HG03139 (cell line): Measurements from ENCODE around the gene INHBC.
"Not testable (repeated sequence)": the region's sequence is repeated elsewhere in the genome, so short reads cannot be mapped to it uniquely, and the experiment has no call there.

Experiments used
- ATAC-seq: cut with Tn5 transposase; IDR thresholded peaks from one replicate; pipeline ENCODE4 v1.9.1; 2021; ENCODE audit not compliant: unreplicated experiment

The INHBC gene

DNA sequence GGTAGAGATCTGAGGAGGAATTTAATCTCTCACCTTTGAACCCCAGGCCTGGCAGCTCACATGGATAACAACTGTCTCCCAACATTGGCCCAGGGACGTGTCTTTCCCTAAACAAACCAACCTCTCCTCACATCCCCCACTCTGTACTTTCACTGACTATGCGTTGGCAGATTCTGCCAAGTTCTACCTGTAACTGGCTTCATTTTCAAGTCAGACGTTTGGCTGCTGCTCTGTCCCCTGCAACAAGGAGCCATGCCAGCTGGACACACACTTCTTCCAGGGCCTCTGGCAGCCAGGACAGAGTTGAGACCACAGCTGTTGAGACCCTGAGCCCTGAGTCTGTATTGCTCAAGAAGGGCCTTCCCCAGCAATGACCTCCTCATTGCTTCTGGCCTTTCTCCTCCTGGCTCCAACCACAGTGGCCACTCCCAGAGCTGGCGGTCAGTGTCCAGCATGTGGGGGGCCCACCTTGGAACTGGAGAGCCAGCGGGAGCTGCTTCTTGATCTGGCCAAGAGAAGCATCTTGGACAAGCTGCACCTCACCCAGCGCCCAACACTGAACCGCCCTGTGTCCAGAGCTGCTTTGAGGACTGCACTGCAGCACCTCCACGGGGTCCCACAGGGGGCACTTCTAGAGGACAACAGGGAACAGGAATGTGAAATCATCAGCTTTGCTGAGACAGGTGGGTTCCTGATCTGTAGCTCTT is at the start of gene INHBC:
TSS of gene INHBC (plus strand) at position 268 of the 707 bp plus-strand sequence. CDS start at position 371, 103 bp downstream.
- no peak for ATAC-seq

DNA sequence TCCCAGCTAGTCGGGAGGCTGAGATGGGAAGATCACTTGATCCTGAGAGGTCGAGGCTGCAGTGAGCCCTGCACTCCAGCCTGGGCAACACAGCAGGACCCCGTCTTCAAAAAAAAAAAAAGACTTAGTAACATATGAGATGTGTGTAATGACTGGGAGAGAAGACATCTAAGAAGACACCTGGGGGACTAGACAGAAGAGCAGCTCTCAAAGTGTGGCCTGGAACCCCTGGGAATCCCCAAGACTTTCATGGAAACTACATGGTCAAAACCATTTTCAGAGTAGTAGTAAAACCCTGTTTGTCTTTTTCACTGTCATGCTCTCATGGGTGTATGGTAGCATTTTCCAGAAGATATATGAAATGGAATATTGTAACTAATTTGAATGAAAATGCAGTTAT is 49.0 kb upstream of the INHBC start:
- no peak for ATAC-seq

DNA sequence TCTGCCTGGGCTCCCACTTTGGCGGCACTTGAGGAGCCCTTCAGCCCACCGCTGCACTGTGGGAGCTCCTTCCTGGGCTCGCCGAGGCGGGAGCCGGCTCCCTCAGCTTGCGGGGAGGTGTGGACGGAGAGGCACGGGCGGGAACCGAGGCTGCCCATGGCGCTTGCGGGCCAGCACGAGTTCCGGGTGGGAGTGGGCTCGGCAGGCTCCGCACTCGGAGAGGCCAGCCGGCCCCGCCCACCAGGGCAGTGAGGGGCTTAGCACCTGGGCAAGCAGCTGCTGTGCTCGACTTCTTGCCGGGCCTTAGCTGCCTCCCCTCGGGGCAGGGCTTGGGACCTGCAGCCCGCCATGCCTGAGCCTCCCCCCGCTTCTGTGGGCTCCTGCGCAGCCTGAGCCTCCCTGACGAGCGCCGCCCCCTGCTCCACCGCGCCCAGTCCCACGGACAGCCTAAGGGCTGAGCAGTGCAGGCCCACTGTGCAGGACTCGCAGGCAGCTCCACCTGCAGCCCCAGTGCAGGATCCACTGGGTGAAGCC is 48.3 kb upstream of the INHBC start:
- no peak for ATAC-seq

- no peak for ATAC-seq
These were observed 46.2 kb upstream of the INHBC start for GRCh38 chr12:57388425-57388824.

DNA sequence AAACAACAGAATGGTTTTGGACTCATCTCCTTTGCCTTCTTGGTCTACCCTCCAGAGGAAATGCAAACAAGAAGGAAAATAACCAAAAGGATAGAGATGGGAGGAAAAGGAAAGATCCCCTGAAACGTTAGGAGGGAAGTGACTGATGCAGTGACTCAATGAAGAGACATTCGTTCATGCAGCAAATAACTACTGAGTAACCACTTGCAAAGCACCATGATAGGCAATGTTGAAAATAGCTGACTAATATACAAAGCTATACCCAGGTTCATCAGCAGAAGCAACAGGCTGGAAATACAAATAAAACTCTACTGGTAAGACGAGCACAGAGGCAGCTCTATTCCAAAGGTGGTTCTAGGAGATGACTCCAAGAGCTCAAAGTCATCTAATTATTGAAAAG is 45.6 kb upstream of the INHBC start:
- no peak for ATAC-seq

DNA sequence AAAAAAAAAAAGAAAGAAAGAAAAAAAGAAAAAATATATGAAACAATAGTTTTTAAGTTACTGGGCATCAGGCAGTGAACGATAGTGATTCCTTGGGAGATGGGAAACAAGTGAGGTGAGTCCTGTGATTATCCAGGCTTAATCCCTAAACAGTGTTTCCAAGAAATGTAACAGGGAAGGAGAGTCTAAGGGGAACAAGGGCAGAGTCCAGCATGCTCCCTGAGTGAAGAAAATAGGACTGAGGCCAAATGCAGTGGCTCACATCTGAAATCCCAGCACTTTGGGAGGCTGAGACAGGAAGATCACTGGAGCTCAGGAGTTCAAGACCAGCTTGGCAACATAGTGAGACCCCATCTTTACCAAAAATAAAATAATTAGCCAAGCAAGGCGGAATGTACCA is 44.4 kb upstream of the INHBC start:
- no peak for ATAC-seq

DNA sequence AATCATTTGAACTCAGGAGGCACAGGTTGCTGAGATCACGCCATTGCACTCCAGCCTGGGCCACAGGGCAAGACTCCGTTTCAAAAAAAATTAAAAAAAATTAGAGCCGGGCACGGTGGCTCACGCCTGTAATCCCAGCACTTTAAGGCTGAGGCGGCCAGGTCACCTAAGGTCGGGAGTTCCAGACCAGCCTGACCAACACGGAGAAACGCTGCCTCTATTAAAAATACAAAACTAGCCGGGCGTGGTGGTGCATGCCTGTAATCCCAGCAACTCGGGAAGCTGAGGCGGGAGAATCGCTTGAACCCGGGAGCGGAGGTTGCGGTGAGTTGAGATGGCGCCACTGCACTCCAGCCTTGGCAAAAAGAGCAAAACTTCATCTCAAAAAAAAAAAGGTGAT is 39.5 kb upstream of the INHBC start:
- no peak for ATAC-seq

DNA sequence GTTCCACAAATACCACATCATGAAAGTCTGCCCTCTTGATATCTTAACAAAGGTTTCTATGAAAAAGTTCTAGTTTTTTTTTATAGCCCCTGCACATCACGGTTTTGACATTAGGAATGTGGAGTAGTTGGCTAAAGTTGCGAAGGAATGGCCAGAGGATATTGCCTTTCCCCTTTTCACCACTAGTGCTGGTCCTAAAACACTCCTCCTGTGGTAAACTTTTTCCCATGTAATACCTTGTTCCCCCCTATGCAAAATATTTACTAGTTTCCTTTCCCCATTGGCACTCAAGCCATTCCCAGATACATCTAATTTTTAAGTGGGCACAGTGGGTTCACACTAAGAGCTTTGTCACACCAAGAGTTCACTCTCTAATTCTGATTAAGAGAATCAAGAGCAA is 37.1 kb upstream of the INHBC start:
- ATAC-seq = no peak

- ATAC-seq = not testable (repeated sequence)
These were observed 34.7 kb upstream of the INHBC start for GRCh38 chr12:57399718-57400463.

- ATAC-seq = no peak
These were observed 33.4 kb upstream of the INHBC start for GRCh38 chr12:57401165-57401564.

DNA sequence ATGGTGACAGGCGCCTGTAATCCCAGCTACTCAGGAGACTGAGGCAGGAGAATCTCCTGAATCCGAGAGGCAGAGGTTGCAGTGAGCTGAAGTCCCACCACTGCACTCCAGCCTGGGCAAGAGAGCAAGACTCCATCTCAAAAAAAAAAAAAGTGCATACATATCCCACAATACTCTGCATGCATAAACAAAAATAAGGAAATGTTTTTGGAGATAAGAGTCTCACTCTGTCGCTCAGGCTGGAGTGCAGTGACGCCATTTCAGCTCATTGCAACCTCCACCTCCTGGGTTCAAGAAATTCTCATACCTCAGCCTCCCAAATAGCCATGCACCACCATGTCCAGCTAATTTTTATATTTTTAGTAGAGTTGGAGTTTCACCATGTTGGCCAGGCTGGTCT is 32.4 kb upstream of the INHBC start:
- ATAC-seq = not testable (repeated sequence)

DNA sequence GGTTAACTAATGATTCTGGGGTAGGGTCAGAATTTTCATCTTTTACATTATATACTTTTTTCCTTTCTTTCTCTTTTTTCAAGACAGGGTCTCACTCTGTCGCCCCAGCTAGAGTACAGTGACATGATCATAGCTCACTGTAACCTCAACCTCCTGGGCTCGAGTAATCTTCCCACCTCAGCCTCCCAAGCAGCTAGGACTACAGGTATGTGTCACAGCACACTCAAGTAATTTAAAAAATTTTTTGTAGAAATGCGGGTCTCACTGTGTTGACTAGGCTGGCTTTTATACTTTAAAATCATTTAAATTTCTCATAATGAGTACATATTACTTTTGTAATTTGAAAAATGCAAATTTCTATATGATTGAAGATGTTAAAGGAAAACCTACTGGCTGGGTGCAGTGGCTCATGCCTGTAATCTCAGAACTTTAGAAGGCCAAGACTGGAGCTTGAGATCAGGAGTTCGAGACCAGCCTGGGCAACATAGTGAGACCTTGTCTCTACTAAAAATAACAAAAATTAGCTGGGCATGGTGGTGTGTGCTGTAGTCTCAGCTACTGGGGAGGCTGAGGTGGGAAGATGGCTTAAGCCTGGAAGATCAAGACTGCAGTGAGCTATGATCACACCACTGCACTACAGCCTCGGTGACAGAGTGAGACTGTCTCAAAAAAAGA is 29.5 kb upstream of the INHBC start:
- ATAC-seq = no peak

GRCh38 chr12:57410534-57410933 is 24.1 kb upstream of the INHBC start:
- ATAC-seq = no peak

DNA sequence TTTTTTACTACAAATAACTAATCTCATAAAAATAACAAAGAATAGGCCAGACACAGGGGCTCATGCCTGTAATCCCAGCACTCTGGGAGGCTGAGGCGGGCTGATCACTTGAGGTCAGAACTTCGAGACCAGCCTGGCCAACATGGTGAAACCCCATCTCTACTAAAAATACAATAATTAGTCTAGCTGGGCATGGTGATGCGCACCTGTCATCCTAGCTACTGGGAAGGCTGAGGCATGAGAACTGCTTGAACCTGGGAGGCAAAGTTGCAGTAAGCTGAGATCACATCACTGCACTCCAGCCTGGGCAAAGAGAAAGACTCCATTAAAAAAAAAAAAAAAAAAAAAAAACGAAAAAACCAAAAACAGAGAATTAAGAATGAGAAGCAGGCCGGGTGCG is 20.4 kb upstream of the INHBC start:
- ATAC-seq = not testable (repeated sequence)

- no peak for ATAC-seq
These were observed 19.5 kb upstream of the INHBC start for GRCh38 chr12:57415088-57415487.

DNA sequence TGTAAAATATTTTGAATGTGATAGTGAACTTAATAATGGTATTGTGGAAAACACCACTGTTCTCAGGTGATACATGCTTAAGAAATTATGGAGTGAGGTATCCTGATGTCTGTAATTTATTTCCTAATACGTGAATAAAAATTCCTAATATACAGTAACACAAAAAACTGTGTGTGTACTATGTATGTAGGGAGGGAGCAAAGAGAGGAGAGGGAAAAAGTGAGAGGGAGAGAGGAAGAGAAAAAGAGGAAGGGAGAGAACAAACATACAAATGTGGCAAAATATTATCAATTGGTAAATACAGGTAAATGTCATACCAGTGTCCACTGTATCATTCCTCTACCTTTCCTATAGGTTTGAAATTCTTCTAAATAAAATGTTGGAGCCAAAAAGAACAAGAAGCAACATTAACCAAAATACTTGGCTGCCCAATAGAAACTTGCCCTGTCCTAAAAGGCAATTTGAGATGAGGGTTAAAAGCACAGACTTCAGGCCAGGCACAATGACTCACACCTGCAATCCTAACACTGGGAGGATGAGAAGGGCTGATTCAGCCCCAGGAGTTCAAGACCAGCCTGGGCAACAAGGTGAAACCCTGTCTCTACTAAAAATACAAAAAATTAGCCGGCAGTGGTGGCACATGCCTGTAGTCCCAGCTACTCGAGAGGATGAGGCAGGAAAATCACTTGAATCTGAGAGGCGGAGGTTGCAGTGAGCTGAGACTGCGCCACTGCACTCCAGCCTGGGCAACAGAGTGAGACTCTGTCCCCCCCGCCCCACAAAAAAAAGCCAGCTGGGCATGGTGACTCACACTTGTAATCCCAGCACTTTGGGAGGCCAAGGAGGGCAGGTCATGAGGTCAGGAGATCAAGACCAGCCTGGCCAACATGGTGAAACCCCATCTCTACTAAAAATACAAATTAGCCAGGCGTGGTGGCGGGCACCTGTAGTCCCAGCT is 18.3 kb upstream of the INHBC start:
- no peak for ATAC-seq

DNA sequence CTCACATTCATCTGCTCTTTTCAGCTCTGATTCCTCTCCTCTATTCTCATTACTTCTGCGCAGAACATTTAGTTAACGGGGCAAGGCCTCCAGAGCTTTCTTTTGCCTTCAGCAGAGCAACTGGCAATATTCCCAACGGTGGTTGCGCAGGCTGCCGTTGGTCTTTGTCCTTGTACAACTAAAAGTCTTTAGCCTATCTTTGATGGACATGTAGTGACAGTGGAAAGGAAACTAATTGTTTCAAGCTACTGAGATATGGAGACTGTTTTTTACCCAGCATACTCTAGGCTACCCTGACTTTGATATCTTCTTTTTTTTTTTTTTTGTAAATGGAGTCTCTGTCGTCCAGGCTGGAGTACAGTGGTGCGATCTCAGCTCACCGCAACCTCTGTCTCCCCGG is 16.3 kb upstream of the INHBC start:
- ATAC-seq = no peak

DNA sequence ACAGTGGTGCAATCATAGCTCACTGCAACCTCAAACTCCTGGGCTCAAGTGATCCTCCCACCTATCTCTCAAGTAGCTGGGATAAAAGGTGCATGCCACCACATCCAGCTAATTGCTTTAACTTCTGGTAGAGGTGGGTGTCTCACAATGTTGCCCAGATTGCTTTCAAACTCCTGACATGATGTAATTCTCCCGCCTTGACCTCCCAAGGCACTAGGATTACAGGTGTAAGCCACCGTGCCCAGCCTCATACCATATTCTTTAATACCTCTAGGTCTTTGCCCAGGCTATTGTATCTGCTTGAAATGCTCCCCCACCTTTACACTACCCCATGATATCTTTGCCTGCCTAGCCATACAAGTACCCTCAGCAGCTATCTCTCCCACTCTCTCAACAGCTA is 15.1 kb upstream of the INHBC start:
- no peak for ATAC-seq

- ATAC-seq = no peak
These were observed 14.1 kb upstream of the INHBC start for GRCh38 chr12:57420482-57420881.

- ATAC-seq = not testable (repeated sequence)
These were observed 7.6 kb upstream of the INHBC start for GRCh38 chr12:57426948-57427347.

GRCh38 chr12:57428965-57429364 is 5.6 kb upstream of the INHBC start:
- no peak for ATAC-seq
